PC-3 (cell line): ENCODE measurements around the gene TPST2. TPM values are rescaled to one million over a fixed set of nuclear protein-coding genes. Genes with fewer than 3 reads are reported as not detected.

ENCODE experiments used
- ATAC-seq: fragments of 200-7000 bp; cut with Tn5 transposase; 2 replicates; pipeline ENCODE4 v1.9.1; 2020; ENCODE audit warnings: mild to moderate bottlenecking, moderate library complexity
- BruUV-seq: library from RNA; stranded (reverse); fragments of 400-500 nt; replicated peaks from 2 replicates; lab custom pipeline; 2021; lab: Mats Ljungman, UMichigan
- CTCF ChIA-PET: fragments of 300-600 bp; sonication (Branson Sonifier 250); formaldehyde crosslinking; loops from one replicate; lab custom pipeline; 2022; ENCODE audit warnings: antibody characterized with exemption; lab: Charles Lee
- POLR2A ChIA-PET: fragments of 300-600 bp; sonication (Branson Sonifier 250); formaldehyde crosslinking; loops from one replicate; lab custom pipeline; 2022; ENCODE audit warnings: antibody characterized with exemption; ENCODE audit not compliant: unreplicated experiment; lab: Charles Lee
- DNase-seq: peaks from one replicate; pipeline ENCODE4 v3.0.0-alpha.2; 2015
- H2AFZ ChIP-seq: fragments of 300-600 bp; sonication (generic); 2 replicates; pipeline ENCODE4 v1.6.0; 2016; ENCODE audit warnings: antibody characterized with exemption, low read length
- H3F3A ChIP-seq: fragments of 300-600 bp; sonication (generic); one replicate; pipeline ENCODE4 v1.6.0; 2017; ENCODE audit warnings: antibody characterized with exemption, low read length, control low read depth, mild to moderate bottlenecking; ENCODE audit not compliant: unreplicated experiment
- H3K27ac ChIP-seq: fragments of 300-600 bp; sonication (generic); 2 replicates; pipeline ENCODE4 v1.5.1; 2016; ENCODE audit warnings: mild to moderate bottlenecking, low read length
- H3K27me3 ChIP-seq: fragments of 300-600 bp; sonication (generic); 2 replicates; pipeline ENCODE4 v1.6.1; 2016; ENCODE audit warnings: low read length, mixed read lengths
- H3K36me3 ChIP-seq: fragments of 300-600 bp; sonication (generic); 2 replicates; pipeline ENCODE4 v1.6.1; 2016; ENCODE audit warnings: low read depth, mixed run types, low read length, mixed read lengths
- H3K4me1 ChIP-seq: fragments of 300-600 bp; sonication (generic); 2 replicates; pipeline ENCODE4 v1.5.1; 2016; ENCODE audit warnings: low read length; ENCODE audit not compliant: insufficient read depth
- H3K4me2 ChIP-seq: fragments of 300-600 bp; sonication (generic); 2 replicates; pipeline ENCODE4 v1.6.0; 2016; ENCODE audit warnings: low read length
- H3K4me3 ChIP-seq: fragments of 300-600 bp; sonication (generic); 2 replicates; pipeline ENCODE4 v1.5.1; 2016; ENCODE audit warnings: mild to moderate bottlenecking, low read length, mixed read lengths
- H3K79me2 ChIP-seq: fragments of 300-600 bp; sonication (generic); 2 replicates; pipeline ENCODE4 v1.6.1; 2017; ENCODE audit warnings: low read length, mixed read lengths
- H3K9ac ChIP-seq: fragments of 300-600 bp; sonication (generic); 2 replicates; pipeline ENCODE4 v1.6.0; 2016; ENCODE audit warnings: mild to moderate bottlenecking, low read length
- H3K9me2 ChIP-seq: fragments of 300-600 bp; sonication (generic); replicated peaks from 2 replicates; pipeline ENCODE4 v1.6.1; 2016; ENCODE audit warnings: mixed run types, low read length, mixed read lengths
- H3K9me3 ChIP-seq: fragments of 300-600 bp; sonication (generic); 2 replicates; pipeline ENCODE4 v1.6.1; 2016; ENCODE audit warnings: low read length, mixed read lengths
- H4K20me1 ChIP-seq: fragments of 300-600 bp; sonication (generic); 2 replicates; pipeline ENCODE4 v1.6.1; 2016; ENCODE audit warnings: low read length, mixed read lengths
- EZH2 ChIP-seq: fragments of 300-600 bp; sonication (generic); IDR thresholded peaks from one replicate; pipeline ENCODE4 v1.6.1; 2017; ENCODE audit warnings: antibody characterized with exemption, mild to moderate bottlenecking, low read length; ENCODE audit not compliant: unreplicated experiment
- EZH2phosphoT487 ChIP-seq: fragments of 300-600 bp; sonication (generic); IDR thresholded peaks from 2 replicates; pipeline ENCODE4 v1.6.1; 2018; ENCODE audit warnings: mild to moderate bottlenecking, antibody characterized with exemption, low read length, borderline replicate concordance
- intact Hi-C: fragments of 100-400 bp; cut with micrococcal nuclease; formaldehyde crosslinking; loops from 2 replicates; pipeline ENCODE4 v1.9.0; 2023
- total RNA-seq: library from RNA; depleted of rRNA; stranded (reverse); fragments of >200 nt; gene quantifications from 2 replicates; pipeline ENCODE4 v1.2.3, GENCODE V29; 2014
- TF ChIP-seq, protein P1 (sequence below): fragments of 300-600 bp; sonication (generic); conservative IDR thresholded peaks from 2 replicates; pipeline ENCODE4 v1.5.1; 2017; ENCODE audit warnings: antibody characterized with exemption, low read depth, mild to moderate bottlenecking, low read length

TPST2 gene
- total RNA-seq, 1 experiment from 2014 or later: 8.1 TPM

DNA sequence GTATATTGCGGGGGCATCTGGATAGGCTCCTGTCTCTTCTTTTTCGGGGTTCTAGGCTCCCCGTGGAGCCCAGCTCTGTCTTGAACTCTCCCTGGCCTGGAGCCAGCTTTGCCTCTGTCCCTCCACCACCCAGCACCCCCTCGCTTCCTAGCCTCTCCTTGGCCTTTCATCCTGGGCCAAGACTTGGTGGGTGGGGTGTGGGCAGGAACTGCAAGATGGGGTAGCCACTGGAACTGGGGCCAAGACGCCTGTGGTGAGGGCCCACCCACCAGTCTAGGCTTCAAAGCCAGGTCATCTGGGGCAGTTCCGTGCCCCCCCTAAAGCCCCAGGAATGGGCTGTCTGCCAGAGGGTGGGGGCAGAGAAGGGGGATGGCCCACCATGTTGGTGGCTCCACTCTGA, 29.6 kb upstream of the TPST2 start:
- Histone ChIP-seq H3K9me2 (no peaks in the 10 kb centered on the region), H4K20me1 (no peaks in the 10 kb centered on the region), H3F3A (no peaks in the 10 kb centered on the region), H3K27ac (no peak overlapping the region), H3K27me3 (no peaks in the 10 kb centered on the region), H3K4me2 (no peak overlapping the region), H3K9ac (no peak overlapping the region), H3K79me2 (no peaks in the 10 kb centered on the region), H3K4me1 (no peaks in the 10 kb centered on the region), H3K9me3 (no peaks in the 10 kb centered on the region), H2AFZ (no peak overlapping the region), H3K4me3 (no peak overlapping the region), H3K36me3 (no peaks in the 10 kb centered on the region)
- intact Hi-C loops: no loop called here
- ChIA-PET POLR2A (no interaction called here), CTCF (no interaction called here)
- TF ChIP-seq, protein P1, sequence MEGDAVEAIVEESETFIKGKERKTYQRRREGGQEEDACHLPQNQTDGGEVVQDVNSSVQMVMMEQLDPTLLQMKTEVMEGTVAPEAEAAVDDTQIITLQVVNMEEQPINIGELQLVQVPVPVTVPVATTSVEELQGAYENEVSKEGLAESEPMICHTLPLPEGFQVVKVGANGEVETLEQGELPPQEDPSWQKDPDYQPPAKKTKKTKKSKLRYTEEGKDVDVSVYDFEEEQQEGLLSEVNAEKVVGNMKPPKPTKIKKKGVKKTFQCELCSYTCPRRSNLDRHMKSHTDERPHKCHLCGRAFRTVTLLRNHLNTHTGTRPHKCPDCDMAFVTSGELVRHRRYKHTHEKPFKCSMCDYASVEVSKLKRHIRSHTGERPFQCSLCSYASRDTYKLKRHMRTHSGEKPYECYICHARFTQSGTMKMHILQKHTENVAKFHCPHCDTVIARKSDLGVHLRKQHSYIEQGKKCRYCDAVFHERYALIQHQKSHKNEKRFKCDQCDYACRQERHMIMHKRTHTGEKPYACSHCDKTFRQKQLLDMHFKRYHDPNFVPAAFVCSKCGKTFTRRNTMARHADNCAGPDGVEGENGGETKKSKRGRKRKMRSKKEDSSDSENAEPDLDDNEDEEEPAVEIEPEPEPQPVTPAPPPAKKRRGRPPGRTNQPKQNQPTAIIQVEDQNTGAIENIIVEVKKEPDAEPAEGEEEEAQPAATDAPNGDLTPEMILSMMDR: no peak
- TF ChIP-seq EZH2 (no peak), EZH2phosphoT487 (no peak)
- DNase-seq (no peak), ATAC-seq (no peak)
- BruUV-seq: no TSS peak

DNA sequence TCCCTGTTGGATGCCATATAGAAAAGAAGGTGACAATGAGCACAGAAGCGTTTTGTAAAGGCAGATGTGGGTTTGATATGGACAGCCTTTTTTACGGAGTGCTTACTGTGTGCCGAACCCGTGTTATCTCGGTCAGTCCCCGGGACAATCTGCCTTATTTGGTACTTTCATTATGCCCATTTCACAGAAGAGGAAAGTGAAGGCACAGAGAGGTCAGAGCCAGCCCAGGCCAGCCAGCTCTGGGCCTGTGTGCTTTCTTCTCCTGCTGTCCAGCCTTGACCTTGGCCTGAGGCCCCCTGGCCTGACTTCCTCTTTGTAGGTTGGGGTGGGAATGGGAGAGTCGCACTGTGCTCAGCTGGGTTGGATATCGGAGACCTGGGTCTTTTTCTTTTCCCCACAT, 28.5 kb upstream of the TPST2 start:
- Histone ChIP-seq H2AFZ (no peak overlapping the region), H3K9me2 (no peaks in the 10 kb centered on the region), H3K27ac (no peak overlapping the region), H3K36me3 (no peaks in the 10 kb centered on the region), H4K20me1 (no peaks in the 10 kb centered on the region), H3K9me3 (no peaks in the 10 kb centered on the region), H3K4me1 (no peaks in the 10 kb centered on the region), H3F3A (no peaks in the 10 kb centered on the region), H3K27me3 (no peaks in the 10 kb centered on the region), H3K4me2 (no peak overlapping the region), H3K9ac (no peak overlapping the region), H3K4me3 (no peak overlapping the region), H3K79me2 (no peaks in the 10 kb centered on the region)
- DNase-seq (no peak), ATAC-seq (no peak)
- BruUV-seq: no TSS peak
- TF ChIP-seq, protein P1: no peak
- TF ChIP-seq EZH2phosphoT487 (no peak), EZH2 (no peak)
- CTCF ChIA-PET: no interaction called here
- POLR2A ChIA-PET: no interaction called here
- intact Hi-C loops: no loop called here

DNA sequence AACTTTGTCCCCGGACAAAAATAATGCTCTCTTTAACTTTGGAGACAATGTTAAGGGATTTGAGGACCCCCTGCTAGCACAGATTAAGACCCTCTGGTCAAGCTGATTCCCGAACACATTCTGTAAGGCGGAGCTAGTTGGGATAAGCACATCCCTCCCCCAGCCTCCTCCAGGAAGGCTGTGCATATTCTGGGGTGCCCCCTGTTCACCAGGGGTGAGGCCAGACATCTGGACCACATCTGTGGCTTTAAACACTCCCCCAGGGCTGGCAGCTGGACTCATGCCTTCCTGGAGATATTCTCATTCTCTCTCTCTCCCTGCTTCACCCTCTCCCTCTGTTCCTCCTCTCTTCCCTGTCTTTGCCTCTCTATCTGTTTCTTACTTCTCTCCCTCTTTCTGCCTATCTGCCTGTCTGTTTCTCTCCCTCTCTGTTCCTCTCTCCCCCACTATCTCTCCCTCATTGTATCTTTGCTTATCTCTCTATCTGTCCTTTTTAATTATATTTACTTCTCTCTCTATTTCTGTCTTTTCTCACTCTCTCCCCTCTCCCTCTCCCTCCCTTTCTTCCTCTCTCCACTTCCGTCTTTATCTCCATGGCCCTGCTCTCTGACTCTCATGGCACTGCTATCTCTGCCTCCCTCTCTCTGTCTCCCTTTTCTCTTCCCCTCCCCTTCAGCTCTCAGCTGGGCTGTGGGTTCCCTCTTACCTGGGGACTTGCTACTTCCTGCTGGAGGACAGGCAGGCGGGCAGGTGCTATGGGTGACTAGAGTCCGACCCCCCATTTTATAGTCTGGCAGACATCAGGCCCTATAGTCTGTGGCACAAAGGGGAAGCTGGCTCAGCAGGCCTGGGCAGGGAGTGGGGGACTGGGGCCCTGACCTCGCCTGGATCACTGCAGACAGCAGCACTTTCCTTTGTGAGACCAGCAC, 27.6 kb upstream of the TPST2 start, which contains the start of gene CRYBB1:
CRYBB1 (minus strand) TSS at position 757 of the 929 bp plus-strand sequence. CDS start 1,708 bp downstream, outside the sequence.
- ATAC-seq (no peak), DNase-seq (no peak)
- H3K9me2 ChIP-seq: no peaks in the 10 kb centered on the region
- no TSS peak for BruUV-seq
- H3K4me3 ChIP-seq: no peak within 1 kb of the TSS
- intact Hi-C loops: no loop called here
- H2AFZ ChIP-seq: no peak within 1 kb of the TSS
- H3K79me2 ChIP-seq: no peaks in the 10 kb centered on the region
- no peak for TF ChIP-seq EZH2
- TF ChIP-seq EZH2phosphoT487: no peak
- TF ChIP-seq, protein P1: no peak
- no peaks in the 10 kb centered on the region for H3K27me3 ChIP-seq
- ChIA-PET CTCF (interaction anchor here (0.6 kb wide), 1 partner anchor 816 kb away, joined by 4 read pairs; no protein-coding TSS in a partner anchor), POLR2A (no interaction called here)
- H3K4me2 ChIP-seq: no peak within 1 kb of the TSS
- H3F3A ChIP-seq: no peaks in the 10 kb centered on the region
- H3K4me1 ChIP-seq: no peaks in the 10 kb centered on the region
- no peaks in the 10 kb centered on the region for H4K20me1 ChIP-seq
- no peaks in the 10 kb centered on the region for H3K9me3 ChIP-seq
- H3K27ac ChIP-seq: no peak within 1 kb of the TSS
- no peaks in the 10 kb centered on the region for H3K36me3 ChIP-seq
- H3K9ac ChIP-seq: no peak within 1 kb of the TSS
